Sigmoid colon (tissue), 7 donors: ENCODE results near the gene DOC2A. TPM values are rescaled to one million over a fixed set of nuclear protein-coding genes. Genes with fewer than 3 reads are reported as not detected.
"Not testable (repeated sequence)": the region's sequence is repeated elsewhere in the genome, so short reads cannot be mapped to it uniquely, and the experiment has no call there.

Source experiments
- DNase-seq: peaks from one replicate; pipeline ENCODE4 v3.0.0-alpha.2; 2019
- H3K27ac ChIP-seq, 4 donors: fragments of 200-600 bp; sonication (generic); one replicate each; pipeline ENCODE4 v1.5.1; 2016 to 2019; ENCODE audit warnings: mild to moderate bottlenecking in 1 of 4
- H3K27me3 ChIP-seq, 3 donors: fragments of 200-600 bp; sonication (generic); one replicate each; pipeline ENCODE4 v1.5.1; 2019; ENCODE audit warnings: mild to moderate bottlenecking in 1 of 3
- H3K36me3 ChIP-seq, 4 donors: fragments of 200-600 bp; sonication (generic); one replicate each; pipeline ENCODE4 v1.5.1; 2016 to 2019
- H3K4me1 ChIP-seq, 4 donors: fragments of 200-600 bp; sonication (generic); one replicate each; pipeline ENCODE4 v1.5.1; 2017 to 2019
- H3K4me3 ChIP-seq, 4 donors: fragments of 200-600 bp; sonication (generic); one replicate each; pipeline ENCODE4 v1.5.1; 2017 to 2019; ENCODE audit warnings: mild to moderate bottlenecking in 2 of 4, moderate library complexity in 1 of 4
- H3K9me3 ChIP-seq, 4 donors: fragments of 200-600 bp in 3 of 4; sonication (generic) in 3 of 4; one replicate each; pipeline versions ENCODE4 v1.5.1 to v1.6.1; 2013 to 2019
- EP300 ChIP-seq, 4 donors: sonication (generic); formaldehyde crosslinking; IDR thresholded peaks; one replicate each; pipeline ENCODE4 v1.6.1; 2017; ENCODE audit warnings: antibody characterized with exemption in 4 of 4
- POLR2A ChIP-seq, 2 donors: fragments of 450-650 bp; IDR thresholded peaks; one replicate each; pipeline ENCODE4 v1.6.1; 2016; ENCODE audit warnings: antibody characterized with exemption in 2 of 2, mild to moderate bottlenecking in 2 of 2, moderate library complexity in 2 of 2
- POLR2AphosphoS5 ChIP-seq, 4 donors: sonication (generic); formaldehyde crosslinking; IDR thresholded peaks; one replicate each; pipeline ENCODE4 v1.6.1; 2017; ENCODE audit warnings: antibody characterized with exemption in 4 of 4
- WGBS, 2 donors: extraction: QIAGEN DNeasy Blood & Tissue Kit; methylation state at CpG; one replicate each; pipeline ENCODE4 v1.1.7; 2013; 5-methylcytosine and 5-hydroxymethylcytosine counted together
- intact Hi-C: fragments of 100-400 bp; cut with DNase I; formaldehyde crosslinking; loops from one replicate; pipeline ENCODE4 v1.15.1; 2023
- polyA plus RNA-seq, 3 donors: library from polyadenylated mRNA; stranded (reverse); fragments of 200-250 nt; gene quantifications; one replicate each; pipeline ENCODE4 v1.2.3, GENCODE V29; 2013
- total RNA-seq, 4 donors: library from RNA; depleted of rRNA; stranded (reverse); fragments of >200 nt; gene quantifications; one replicate each; pipeline ENCODE4 v1.1.0, GENCODE V29; 2016
- TF ChIP-seq, protein P1 (sequence below), 4 experiments: fragments of 450-650 bp in 3 of 4; fragments of 200-600 bp in 1 of 4; IDR thresholded peaks; one replicate each; pipeline ENCODE4 v1.5.1; 2016 to 2019; ENCODE audit warnings: antibody characterized with exemption in 4 of 4, mild to moderate bottlenecking in 3 of 4, moderate library complexity in 2 of 4
- donor health status: healthy with polysubstance abuse.
- donor health status: Bipolar disorder and iron deficiency.
- donor health status: healthy.

DOC2A gene
- total and polyA plus RNA-seq, 7 donors: 0.36 to 4.6 (median 1.8) TPM; not detected in 2

DNA sequence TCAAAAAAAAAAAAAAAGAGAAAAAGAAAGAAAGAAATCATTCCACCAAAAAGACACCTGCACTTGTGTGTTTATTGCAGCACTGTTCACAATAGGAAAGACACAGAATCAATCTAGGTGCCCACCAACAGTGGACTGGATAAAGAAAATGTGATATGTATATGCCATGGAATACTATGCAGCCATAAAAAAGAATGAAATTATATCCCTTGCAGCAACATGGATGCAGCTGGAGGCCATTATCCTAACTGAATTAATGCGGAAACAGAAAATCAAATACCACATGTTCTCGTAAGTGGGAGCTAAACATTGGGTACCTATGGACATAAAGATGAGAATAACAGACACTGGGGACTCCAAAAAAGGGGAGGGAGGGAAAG, 6.4 kb upstream of the DOC2A start:
- intact Hi-C loops: no loop called here
- no peak for DNase-seq
- H3K27ac ChIP-seq: no peak overlapping the region
- peaks cover 0 to 12% (median 11%) of the 10 kb centered on the region in 4 donors for H3K4me1 ChIP-seq
- H3K9me3 ChIP-seq: no peaks in the 10 kb centered on the region
- TF ChIP-seq POLR2AphosphoS5 (IDR thresholded peaks at IDR 0.05) (no peak), EP300 (IDR thresholded peaks at IDR 0.05) (no peak), POLR2A (IDR thresholded peaks at IDR 0.05) (no peak)
- TF ChIP-seq, protein P1, sequence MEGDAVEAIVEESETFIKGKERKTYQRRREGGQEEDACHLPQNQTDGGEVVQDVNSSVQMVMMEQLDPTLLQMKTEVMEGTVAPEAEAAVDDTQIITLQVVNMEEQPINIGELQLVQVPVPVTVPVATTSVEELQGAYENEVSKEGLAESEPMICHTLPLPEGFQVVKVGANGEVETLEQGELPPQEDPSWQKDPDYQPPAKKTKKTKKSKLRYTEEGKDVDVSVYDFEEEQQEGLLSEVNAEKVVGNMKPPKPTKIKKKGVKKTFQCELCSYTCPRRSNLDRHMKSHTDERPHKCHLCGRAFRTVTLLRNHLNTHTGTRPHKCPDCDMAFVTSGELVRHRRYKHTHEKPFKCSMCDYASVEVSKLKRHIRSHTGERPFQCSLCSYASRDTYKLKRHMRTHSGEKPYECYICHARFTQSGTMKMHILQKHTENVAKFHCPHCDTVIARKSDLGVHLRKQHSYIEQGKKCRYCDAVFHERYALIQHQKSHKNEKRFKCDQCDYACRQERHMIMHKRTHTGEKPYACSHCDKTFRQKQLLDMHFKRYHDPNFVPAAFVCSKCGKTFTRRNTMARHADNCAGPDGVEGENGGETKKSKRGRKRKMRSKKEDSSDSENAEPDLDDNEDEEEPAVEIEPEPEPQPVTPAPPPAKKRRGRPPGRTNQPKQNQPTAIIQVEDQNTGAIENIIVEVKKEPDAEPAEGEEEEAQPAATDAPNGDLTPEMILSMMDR (IDR thresholded peaks at IDR 0.05): no peak
- no peaks in the 10 kb centered on the region for H3K36me3 ChIP-seq
- H3K27me3 ChIP-seq: peaks cover 0 to 6% (median 6%) of the 10 kb centered on the region in 3 donors
- 94 to 98% methylated on average over 2 of the region's 2 CpGs for WGBS, 2 donors
- H3K4me3 ChIP-seq: no peak overlapping the region

DNA sequence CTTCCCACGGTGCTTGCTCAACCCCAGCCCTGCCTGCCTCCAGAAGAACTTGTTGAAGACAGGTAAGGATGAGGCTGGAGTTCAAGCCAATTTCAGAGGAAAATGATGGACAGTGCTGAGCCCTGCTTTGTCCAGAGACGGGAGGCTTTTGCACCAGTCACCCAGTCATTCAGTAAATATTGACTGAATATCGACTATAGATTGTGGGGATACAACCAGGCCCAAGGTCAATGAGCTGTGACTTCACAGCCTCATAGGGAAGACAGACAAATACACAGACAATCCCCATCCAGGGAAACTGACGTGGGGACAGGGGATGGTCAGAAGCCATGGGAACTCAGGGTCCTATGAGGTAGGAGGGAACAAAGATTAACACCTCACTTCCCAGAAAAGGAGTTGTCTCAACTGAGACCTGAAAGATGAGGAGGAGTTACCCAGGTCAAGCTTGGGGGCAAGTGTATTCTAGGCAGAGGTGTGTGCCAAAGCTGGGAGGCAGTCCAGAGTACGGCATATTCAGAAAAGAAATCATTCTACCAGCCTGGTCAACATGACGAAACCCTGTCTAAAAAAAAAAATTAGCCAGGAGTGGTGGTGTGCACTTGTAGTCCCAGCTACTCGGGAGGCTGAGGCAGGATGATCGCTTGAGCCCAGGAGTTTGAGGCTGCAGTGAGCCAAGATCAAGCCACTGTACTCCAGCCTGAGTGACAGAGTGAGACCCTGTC, 5.9 kb upstream of the DOC2A start:
- Histone ChIP-seq H3K4me1 (peaks cover 0 to 10% (median 10%) of the 10 kb centered on the region in 4 donors), H3K9me3 (no peaks in the 10 kb centered on the region), H3K36me3 (no peaks in the 10 kb centered on the region), H3K4me3 (no peak overlapping the region), H3K27me3 (peaks cover 5 to 12% (median 11%) of the 10 kb centered on the region in 3 donors), H3K27ac (no peak overlapping the region)
- DNase-seq: no peak
- TF ChIP-seq POLR2A (IDR thresholded peaks at IDR 0.05) (no peak), POLR2AphosphoS5 (IDR thresholded peaks at IDR 0.05) (no peak), EP300 (IDR thresholded peaks at IDR 0.05) (no peak)
- TF ChIP-seq, protein P1 (IDR thresholded peaks at IDR 0.05): no peak
- WGBS, 2 donors: 73 to 81% methylated on average over 8 of the region's 8 CpGs
- intact Hi-C loops: no loop called here

DNA sequence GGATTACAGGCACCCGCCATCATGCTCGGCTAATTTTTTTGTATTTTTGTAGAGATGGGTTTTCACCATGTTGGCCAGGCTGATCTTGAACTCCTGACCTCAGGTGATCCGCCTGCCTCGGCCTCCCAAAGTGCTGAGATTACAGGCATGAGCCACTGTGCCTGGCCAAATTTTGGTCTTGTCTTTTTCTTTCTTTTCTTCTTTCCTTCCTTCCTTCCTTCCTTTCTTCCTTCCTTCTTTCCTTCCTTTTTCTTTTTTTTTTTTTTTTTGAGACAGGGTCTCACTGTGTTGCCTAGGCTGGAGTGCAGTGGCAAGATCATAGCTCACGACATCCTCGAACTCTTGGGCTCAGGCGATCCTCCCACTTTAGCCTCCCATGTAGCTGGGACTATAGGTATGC, 4.6 kb upstream of the DOC2A start:
- intact Hi-C loops, H3K4me3 ChIP-seq, H3K27ac ChIP-seq, H3K36me3 ChIP-seq, DNase-seq, H3K9me3 ChIP-seq: not testable (repeated sequence)
- Histone ChIP-seq H3K4me1 (peaks cover 0 to 13% (median 11%) of the 10 kb centered on the region in 4 donors), H3K27me3 (peaks cover 17 to 24% (median 24%) of the 10 kb centered on the region in 3 donors)
- WGBS, 2 donors: 92 to 94% methylated on average over 7 of the region's 7 CpGs

DNA sequence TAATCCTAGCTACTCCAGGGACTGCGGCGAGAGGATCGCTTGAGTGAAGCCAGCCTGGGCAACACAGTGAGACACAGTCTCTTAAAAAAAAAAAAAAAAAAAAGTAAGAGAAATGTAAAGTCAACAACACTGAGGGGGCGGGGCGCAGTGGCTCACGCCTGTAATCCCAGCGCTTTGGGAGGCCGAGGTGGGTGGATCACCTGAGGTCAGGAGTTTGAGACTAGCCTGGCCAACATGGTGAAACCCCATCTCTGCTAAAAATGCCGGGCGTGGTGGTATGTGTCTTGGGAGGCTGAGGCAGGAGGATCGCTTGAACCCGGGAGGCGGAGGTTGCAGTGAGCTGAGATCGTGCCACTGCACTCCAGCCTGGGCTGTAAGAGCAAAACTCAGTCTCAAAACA, 1.8 kb upstream of the DOC2A start:
- H3K36me3 ChIP-seq, H3K27ac ChIP-seq, intact Hi-C loops, H3K9me3 ChIP-seq, H3K4me3 ChIP-seq, DNase-seq: not testable (repeated sequence)
- 81 to 82% methylated on average over 14 of the region's 14 CpGs for WGBS, 2 donors
- Histone ChIP-seq H3K4me1 (peaks cover 0 to 20% (median 17%) of the 10 kb centered on the region in 4 donors), H3K27me3 (peaks cover 24 to 47% (median 41%) of the 10 kb centered on the region in 3 donors)

GRCh38 chr16:30011714-30012504, 1.1 kb upstream of the DOC2A start:
- TF ChIP-seq POLR2A (IDR thresholded peaks at IDR 0.05): no peak
- TF ChIP-seq POLR2AphosphoS5 (IDR thresholded peaks at IDR 0.05): no peak
- TF ChIP-seq, protein P1 (IDR thresholded peaks at IDR 0.05): no peak
- TF ChIP-seq EP300 (IDR thresholded peaks at IDR 0.05): no peak
- intact Hi-C loops: no loop called here

More at GRCh38 chr16:30011714-30012504, 1.1 kb upstream of the DOC2A start:
- Histone ChIP-seq H3K4me1 (peaks cover 0 to 20% (median 17%) of the 10 kb centered on the region in 4 donors), H3K9me3 (no peaks in the 10 kb centered on the region), H3K4me3 (peak overlapping the region in 1 of 4 donors; percentile 46), H3K27me3 (peaks cover 24 to 47% (median 41%) of the 10 kb centered on the region in 3 donors), H3K27ac (no peak overlapping the region), H3K36me3 (no peaks in the 10 kb centered on the region)
- DNase-seq: no peak
- 29 to 59% methylated on average over 31 of the region's 31 CpGs for WGBS, 2 donors
